ENCODE data around the gene FAM111B.
"Not testable (repeated sequence)": the region's sequence is repeated elsewhere in the genome, so short reads cannot be mapped to it uniquely, and the experiment has no call there.

GRCh38 chr11:59086007-59086406 is 21.0 kb upstream of the FAM111B start, which contains the start of gene GLYATL1B:
- TF ChIP-seq EP300 (IDR thresholded peaks at IDR 0.05; ENCODE audit: low read depth); CTCF (IDR thresholded peaks at IDR 0.05): not testable (repeated sequence)
